Measurements from ENCODE around the gene MCOLN3. TPM values are rescaled to one million over a fixed set of nuclear protein-coding genes. Genes with fewer than 3 reads are reported as not detected.

The MCOLN3 gene
- total RNA-seq, 1 donor from 2014 or later, result 11.6 TPM

DNA sequence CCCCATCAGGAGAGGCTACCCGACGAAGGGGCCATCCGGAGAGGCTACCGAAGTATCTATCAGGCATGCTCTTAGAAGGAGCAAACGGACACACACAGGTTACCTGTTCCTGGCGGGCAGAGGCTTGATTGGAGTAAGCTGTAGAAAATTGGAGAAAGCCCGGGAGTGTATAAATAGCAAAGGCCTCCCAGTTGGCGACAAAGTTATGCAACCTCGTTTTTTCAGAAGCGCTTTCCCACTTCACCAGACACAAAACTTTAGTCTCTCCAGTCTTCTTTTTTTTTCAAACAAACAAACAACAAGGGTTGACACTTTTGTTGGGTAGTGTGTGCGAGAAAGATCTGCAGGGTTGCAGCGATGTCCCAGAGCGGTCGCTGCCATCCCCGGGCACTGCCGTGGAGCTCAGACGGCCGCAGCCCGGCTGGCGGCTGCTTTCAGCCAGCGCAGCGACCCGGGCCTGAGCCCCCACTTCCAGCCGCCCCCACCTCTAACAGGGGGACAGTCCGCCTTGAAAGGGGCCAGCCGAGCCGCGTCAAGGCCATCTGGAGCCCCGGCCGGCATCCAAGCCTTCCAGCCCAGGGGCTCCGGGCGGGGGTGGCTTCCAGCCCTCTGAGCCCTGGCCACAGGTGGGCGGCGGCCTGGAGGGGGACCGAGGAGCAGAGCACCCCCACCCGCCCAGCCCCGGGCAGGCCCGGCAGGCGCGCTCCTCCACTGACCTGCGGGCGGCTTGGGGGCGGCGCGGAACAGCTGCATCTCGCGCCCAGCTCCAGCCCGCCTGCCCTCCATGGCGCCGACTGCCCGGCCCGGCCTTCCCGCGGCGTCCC is 616 bp downstream of the MCOLN3 start:
- Histone ChIP-seq H3K27me3 (ENCODE audit: control insufficient read depth, insufficient read depth, low read length) (peaks cover 6% of the 10 kb centered on the region), H3K4me3 (ENCODE audit: low read depth, low read length) (peak overlapping the region; percentile 49), H3K36me3 (ENCODE audit: control insufficient read depth, insufficient read depth, low read length) (no peaks in the 10 kb centered on the region)
- no peak for DNase-seq (ENCODE audit: low read depth)
- TF ChIP-seq, protein P1, sequence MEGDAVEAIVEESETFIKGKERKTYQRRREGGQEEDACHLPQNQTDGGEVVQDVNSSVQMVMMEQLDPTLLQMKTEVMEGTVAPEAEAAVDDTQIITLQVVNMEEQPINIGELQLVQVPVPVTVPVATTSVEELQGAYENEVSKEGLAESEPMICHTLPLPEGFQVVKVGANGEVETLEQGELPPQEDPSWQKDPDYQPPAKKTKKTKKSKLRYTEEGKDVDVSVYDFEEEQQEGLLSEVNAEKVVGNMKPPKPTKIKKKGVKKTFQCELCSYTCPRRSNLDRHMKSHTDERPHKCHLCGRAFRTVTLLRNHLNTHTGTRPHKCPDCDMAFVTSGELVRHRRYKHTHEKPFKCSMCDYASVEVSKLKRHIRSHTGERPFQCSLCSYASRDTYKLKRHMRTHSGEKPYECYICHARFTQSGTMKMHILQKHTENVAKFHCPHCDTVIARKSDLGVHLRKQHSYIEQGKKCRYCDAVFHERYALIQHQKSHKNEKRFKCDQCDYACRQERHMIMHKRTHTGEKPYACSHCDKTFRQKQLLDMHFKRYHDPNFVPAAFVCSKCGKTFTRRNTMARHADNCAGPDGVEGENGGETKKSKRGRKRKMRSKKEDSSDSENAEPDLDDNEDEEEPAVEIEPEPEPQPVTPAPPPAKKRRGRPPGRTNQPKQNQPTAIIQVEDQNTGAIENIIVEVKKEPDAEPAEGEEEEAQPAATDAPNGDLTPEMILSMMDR (IDR thresholded peaks at IDR 0.05; ENCODE audit: insufficient read depth, low read length, poor library complexity, severe bottlenecking), result no peak

DNA sequence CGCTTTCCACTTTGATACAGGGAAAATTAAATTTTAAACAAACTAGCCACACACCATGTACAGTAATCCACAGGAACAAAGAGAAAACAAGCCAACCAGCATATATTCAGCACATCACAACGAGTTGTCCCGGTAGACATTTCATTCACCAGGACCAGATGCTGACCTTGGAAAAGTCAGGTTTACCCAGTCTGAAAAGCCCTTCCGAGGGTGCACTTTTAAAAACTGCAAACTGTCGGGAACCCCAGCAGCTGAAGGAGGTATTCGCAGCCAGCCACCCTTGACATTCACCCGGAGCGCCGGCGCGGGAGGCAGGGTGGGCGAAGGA is 1.2 kb downstream of the MCOLN3 start:
- Histone ChIP-seq H3K27me3 (ENCODE audit: control insufficient read depth, insufficient read depth, low read length) (peaks cover 6% of the 10 kb centered on the region), H3K4me3 (ENCODE audit: low read depth, low read length) (peak overlapping the region; percentile 49), H3K36me3 (ENCODE audit: control insufficient read depth, insufficient read depth, low read length) (no peaks in the 10 kb centered on the region)
- TF ChIP-seq, protein P1 (IDR thresholded peaks at IDR 0.05; ENCODE audit: insufficient read depth, low read length, poor library complexity, severe bottlenecking), result no peak
- DNase-seq (ENCODE audit: low read depth), result no peak

DNA sequence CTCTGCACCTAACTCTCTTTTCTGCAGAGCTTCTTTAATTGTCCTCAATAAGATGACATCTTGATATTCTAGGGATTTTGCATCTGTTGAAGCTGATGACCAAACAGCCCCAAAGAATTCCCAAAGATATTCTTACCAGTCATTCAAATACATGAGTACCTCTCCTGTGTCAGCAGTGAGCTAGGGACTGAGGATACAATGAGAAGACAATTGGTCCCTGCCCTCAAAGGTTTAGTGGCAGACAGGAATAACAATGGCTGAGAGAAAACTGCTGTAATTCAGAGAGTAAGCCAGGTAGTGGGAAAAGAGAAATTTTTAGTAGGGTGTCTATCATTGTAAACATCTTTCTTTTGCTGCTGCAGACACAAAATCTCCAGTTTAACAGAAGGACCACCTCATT is 5.9 kb downstream of the MCOLN3 start:
- H3K36me3 ChIP-seq (ENCODE audit: control insufficient read depth, insufficient read depth, low read length), result no peaks in the 10 kb centered on the region
- DNase-seq (ENCODE audit: low read depth), result no peak
- no peaks in the 10 kb centered on the region for H3K27me3 ChIP-seq (ENCODE audit: control insufficient read depth, insufficient read depth, low read length)
- H3K4me3 ChIP-seq (ENCODE audit: low read depth, low read length), result no peak overlapping the region
- TF ChIP-seq, protein P1 (IDR thresholded peaks at IDR 0.05; ENCODE audit: insufficient read depth, low read length, poor library complexity, severe bottlenecking), result no peak

DNA sequence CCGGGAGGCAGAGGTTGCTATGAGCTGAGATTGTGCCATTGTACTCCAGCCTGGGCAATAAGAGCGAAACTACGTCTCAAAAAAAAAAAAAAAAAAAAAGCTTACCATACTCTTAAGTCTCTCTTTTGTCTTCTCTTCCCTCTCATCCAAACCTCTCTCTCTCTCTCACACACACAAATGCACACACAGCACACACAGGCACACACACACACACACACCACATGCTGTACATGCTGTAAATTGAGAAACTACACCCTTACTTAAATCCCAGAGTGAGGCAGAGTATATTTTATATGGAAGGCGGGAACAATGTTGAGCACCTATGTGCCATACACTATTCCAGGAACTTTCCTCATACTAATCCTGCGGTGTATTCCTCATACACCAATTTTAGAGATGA is 6.5 kb downstream of the MCOLN3 start:
- TF ChIP-seq, protein P1 (IDR thresholded peaks at IDR 0.05; ENCODE audit: insufficient read depth, low read length, poor library complexity, severe bottlenecking), result no peak
- no peaks in the 10 kb centered on the region for H3K27me3 ChIP-seq (ENCODE audit: control insufficient read depth, insufficient read depth, low read length)

DNA sequence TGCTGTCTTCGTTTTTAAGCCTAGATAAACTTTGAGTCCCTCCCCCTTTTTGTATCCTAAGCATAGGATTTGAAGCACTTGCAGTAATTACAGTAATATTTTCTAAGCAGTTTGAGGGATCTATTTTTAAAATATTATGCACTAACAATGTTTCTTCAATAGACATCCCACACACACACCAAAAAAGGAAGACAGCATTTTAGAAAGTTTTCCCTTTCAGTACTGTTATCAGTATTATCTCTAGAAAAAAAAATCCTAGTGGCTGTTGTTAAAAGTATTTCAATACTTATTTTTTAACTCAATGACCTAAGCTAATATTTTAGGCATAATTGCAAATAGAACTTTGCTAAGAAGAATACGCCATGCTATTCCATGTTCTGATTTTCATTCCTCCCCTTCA is 15.1 kb downstream of the MCOLN3 start:
- Histone ChIP-seq H3K27me3 (ENCODE audit: control insufficient read depth, insufficient read depth, low read length) (no peaks in the 10 kb centered on the region), H3K36me3 (ENCODE audit: control insufficient read depth, insufficient read depth, low read length) (no peaks in the 10 kb centered on the region), H3K4me3 (ENCODE audit: low read depth, low read length) (no peak overlapping the region)
- TF ChIP-seq, protein P1 (IDR thresholded peaks at IDR 0.05; ENCODE audit: insufficient read depth, low read length, poor library complexity, severe bottlenecking), result no peak
- no peak for DNase-seq (ENCODE audit: low read depth)

More for the DNA sequence above, 6.5 kb downstream of the MCOLN3 start:
- no peak for DNase-seq (ENCODE audit: low read depth)
- H3K36me3 ChIP-seq (ENCODE audit: control insufficient read depth, insufficient read depth, low read length), result no peaks in the 10 kb centered on the region
- no peak overlapping the region for H3K4me3 ChIP-seq (ENCODE audit: low read depth, low read length)

DNA sequence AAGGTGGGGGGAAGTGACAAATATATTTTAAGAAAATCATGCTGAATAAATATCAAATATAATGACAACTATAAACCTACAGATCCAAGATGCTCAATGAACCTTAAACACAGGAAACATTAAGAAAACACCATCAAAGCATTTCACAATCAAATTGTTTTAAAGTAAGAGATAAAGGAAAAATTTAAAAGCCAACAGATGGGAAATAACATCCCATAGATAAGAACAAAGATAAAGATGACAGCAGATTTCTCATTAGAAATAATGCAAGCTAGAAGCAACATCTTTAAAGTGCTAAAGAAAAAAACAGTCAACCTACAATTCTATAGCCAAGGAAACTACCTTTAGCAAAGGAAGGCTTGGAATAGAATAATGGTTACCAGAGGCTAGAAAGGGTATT is 17.8 kb downstream of the MCOLN3 start:
- Histone ChIP-seq H3K4me3 (ENCODE audit: low read depth, low read length) (no peak overlapping the region), H3K27me3 (ENCODE audit: control insufficient read depth, insufficient read depth, low read length) (no peaks in the 10 kb centered on the region), H3K36me3 (ENCODE audit: control insufficient read depth, insufficient read depth, low read length) (no peaks in the 10 kb centered on the region)
- no peak for DNase-seq (ENCODE audit: low read depth)
- TF ChIP-seq, protein P1 (IDR thresholded peaks at IDR 0.05; ENCODE audit: insufficient read depth, low read length, poor library complexity, severe bottlenecking), result no peak
